GM12872 (cell line): ENCODE results near the gene KBTBD4.

ENCODE experiments used
- CTCF ChIP-seq: IDR thresholded peaks from 3 replicates; pipeline ENCODE4 v1.5.1; 2011; ENCODE audit warnings: low read depth, mild to moderate bottlenecking, low read length, moderate library complexity; ENCODE audit not compliant: insufficient read depth

KBTBD4 gene

GRCh38 chr11:47611348-47611794 lies 32.6 kb upstream of the KBTBD4 start:
- no peak for TF ChIP-seq CTCF

- TF ChIP-seq CTCF: no peak
Observed at GRCh38 chr11:47609675-47610074, 30.9 kb upstream of the KBTBD4 start.

- no peak for TF ChIP-seq CTCF
Observed at GRCh38 chr11:47607380-47607779, 28.6 kb upstream of the KBTBD4 start.

- no peak for TF ChIP-seq CTCF
Observed at GRCh38 chr11:47606731-47607130, 28.0 kb upstream of the KBTBD4 start.

GRCh38 chr11:47605921-47606320 lies 27.2 kb upstream of the KBTBD4 start:
- no peak for TF ChIP-seq CTCF

- TF ChIP-seq CTCF: no peak
Observed at GRCh38 chr11:47603295-47603694, 24.5 kb upstream of the KBTBD4 start.

GRCh38 chr11:47599902-47600301 lies 21.1 kb upstream of the KBTBD4 start:
- no peak for TF ChIP-seq CTCF

GRCh38 chr11:47595967-47596366 lies 17.2 kb upstream of the KBTBD4 start:
- no peak for TF ChIP-seq CTCF
